ENCODE data around the gene MAPK1. TPM values are rescaled to one million over a fixed set of nuclear protein-coding genes. Genes with fewer than 3 reads are reported as not detected.
A peak's percentile ranks its signal among the peaks of the same experiment; 100 is the strongest.

Gene MAPK1
- total and polyA plus RNA-seq, 9 of the 15 experiments (the other 6 are each of a cell fraction or from before 2014, with no cell fraction given): 46.3 to 575 (median 283) TPM

DNA sequence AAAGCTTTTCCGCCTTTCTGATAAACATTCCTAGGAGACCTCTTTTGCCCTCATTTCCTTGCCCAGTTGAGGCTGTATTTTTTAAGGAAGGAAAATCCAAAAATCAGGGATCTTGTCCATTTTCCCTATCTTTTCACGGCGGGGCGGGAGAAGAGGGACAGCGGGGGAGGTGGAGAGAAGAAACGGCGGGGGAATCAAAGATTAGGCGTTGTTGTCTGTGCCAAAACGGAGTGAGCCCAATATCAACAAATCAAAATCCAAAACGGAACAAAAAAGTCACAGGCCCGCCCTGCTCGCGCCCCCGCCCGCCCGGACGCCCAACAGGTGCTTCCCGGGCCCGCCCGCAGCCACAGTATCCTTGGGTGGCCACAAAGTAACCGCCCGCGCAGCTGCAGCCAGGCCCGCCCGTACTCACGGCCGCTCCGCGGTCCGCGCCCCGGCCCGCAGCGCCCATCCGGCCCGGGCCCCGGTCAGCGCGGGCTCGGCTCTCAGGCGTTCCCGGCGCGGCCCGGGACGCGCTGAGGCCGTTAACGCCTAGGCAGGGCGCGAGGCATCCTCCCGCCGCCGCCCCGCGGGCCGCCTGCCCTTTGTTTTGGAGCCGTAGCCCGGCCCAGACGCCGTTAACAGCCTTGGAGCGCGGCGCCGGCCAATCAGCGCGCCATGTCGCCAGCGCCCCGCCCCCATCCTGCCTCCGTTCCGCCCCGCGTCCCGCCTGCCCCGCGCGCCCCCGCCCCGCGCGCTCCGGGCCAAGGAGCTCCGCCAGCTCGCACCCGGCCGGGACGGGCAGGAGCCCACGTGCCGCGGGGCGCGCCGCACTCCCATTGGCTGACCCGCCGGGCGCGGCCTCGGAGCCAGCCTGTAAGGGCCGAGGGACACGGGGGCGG is 132.0 kb downstream of the MAPK1 start, which contains the start of gene YPEL1 (continued):
- no peak for TF ChIP-seq CCNT2 (IDR thresholded peaks at IDR 0.05; ENCODE audit: borderline replicate concordance, extremely low read depth, insufficient read length, low read depth, low read length)
- TF ChIP-seq POLR2A (conservative IDR thresholded peaks at IDR 0.05): no peak
- TF ChIP-seq TBP (optimal IDR thresholded peaks at IDR 0.05; ENCODE audit: low read depth, low read length): peak; percentile 70
- peak in 1 of 2 experiments; percentile 59; a peak in 2 of 4 replicates for TF ChIP-seq RAD21 (CRISPR knock-in tag; conservative IDR thresholded peaks at IDR 0.05 in 1 of 2, IDR thresholded peaks at IDR 0.05 in 1 of 2)
- TF ChIP-seq CHD2 (IDR thresholded peaks at IDR 0.05; ENCODE audit: low read depth, low read length): peak; percentile 88
- TF ChIP-seq RBBP5 (IDR thresholded peaks at IDR 0.05; ENCODE audit: borderline replicate concordance, insufficient read depth, low read length, poor library complexity, severe bottlenecking): peak; percentile 94
- no peak for TF ChIP-seq TAF1 (IDR thresholded peaks at IDR 0.05; ENCODE audit: control insufficient read depth, extremely low read depth, insufficient read depth, low read length, severe bottlenecking)
- TF ChIP-seq CHD4 (IDR thresholded peaks at IDR 0.05; ENCODE audit: insufficient read depth, insufficient replicate concordance, low read depth, low read length, poor library complexity, severe bottlenecking): peak; percentile 81
- TF ChIP-seq ZNF311 (CRISPR knock-in tag; IDR thresholded peaks at IDR 0.05): no peak
- TF ChIP-seq HDAC6 (IDR thresholded peaks at IDR 0.05; ENCODE audit: low read depth, low read length): peak; percentile 72; the same call in 1 of the 2 replicates
- TF ChIP-seq, protein P1, sequence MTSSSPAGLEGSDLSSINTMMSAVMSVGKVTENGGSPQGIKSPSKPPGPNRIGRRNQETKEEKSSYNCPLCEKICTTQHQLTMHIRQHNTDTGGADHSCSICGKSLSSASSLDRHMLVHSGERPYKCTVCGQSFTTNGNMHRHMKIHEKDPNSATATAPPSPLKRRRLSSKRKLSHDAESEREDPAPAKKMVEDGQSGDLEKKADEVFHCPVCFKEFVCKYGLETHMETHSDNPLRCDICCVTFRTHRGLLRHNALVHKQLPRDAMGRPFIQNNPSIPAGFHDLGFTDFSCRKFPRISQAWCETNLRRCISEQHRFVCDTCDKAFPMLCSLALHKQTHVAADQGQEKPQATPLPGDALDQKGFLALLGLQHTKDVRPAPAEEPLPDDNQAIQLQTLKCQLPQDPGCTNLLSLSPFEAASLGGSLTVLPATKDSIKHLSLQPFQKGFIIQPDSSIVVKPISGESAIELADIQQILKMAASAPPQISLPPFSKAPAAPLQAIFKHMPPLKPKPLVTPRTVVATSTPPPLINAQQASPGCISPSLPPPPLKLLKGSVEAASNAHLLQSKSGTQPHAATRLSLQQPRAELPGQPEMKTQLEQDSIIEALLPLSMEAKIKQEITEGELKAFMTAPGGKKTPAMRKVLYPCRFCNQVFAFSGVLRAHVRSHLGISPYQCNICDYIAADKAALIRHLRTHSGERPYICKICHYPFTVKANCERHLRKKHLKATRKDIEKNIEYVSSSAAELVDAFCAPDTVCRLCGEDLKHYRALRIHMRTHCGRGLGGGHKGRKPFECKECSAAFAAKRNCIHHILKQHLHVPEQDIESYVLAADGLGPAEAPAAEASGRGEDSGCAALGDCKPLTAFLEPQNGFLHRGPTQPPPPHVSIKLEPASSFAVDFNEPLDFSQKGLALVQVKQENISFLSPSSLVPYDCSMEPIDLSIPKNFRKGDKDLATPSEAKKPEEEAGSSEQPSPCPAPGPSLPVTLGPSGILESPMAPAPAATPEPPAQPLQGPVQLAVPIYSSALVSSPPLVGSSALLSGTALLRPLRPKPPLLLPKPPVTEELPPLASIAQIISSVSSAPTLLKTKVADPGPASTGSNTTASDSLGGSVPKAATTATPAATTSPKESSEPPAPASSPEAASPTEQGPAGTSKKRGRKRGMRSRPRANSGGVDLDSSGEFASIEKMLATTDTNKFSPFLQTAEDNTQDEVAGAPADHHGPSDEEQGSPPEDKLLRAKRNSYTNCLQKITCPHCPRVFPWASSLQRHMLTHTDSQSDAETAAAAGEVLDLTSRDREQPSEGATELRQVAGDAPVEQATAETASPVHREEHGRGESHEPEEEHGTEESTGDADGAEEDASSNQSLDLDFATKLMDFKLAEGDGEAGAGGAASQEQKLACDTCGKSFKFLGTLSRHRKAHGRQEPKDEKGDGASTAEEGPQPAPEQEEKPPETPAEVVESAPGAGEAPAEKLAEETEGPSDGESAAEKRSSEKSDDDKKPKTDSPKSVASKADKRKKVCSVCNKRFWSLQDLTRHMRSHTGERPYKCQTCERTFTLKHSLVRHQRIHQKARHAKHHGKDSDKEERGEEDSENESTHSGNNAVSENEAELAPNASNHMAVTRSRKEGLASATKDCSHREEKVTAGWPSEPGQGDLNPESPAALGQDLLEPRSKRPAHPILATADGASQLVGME (CRISPR knock-in tag; IDR thresholded peaks at IDR 0.05): no peak
- no peak for TF ChIP-seq MYBL2 (IDR thresholded peaks at IDR 0.05; ENCODE audit: low read depth)
- TF ChIP-seq MYBL2 (CRISPR knock-in tag; IDR thresholded peaks at IDR 0.05; ENCODE audit: borderline replicate concordance): no peak
- TF ChIP-seq DPF2 (IDR thresholded peaks at IDR 0.05): no peak
- peak; percentile 68 for TF ChIP-seq SMAD1 (IDR thresholded peaks at IDR 0.05; ENCODE audit: low read depth, low read length, partially characterized antibody)
- peak; percentile 94 for TF ChIP-seq HNRNPL (IDR thresholded peaks at IDR 0.05; ENCODE audit: low read depth, low read length)
- TF ChIP-seq SRSF3 (IDR thresholded peaks at IDR 0.05; ENCODE audit: insufficient read depth, low read length): no peak
